ACC112 (cell line): ENCODE results near the gene DPP6.

Experiments
- H2AFZ ChIP-seq: fragments of 200-600 bp; sonication (generic); one replicate; pipeline ENCODE4 v1.6.0; 2017; ENCODE audit warnings: antibody characterized with exemption, low read length; ENCODE audit not compliant: unreplicated experiment
- H3K27ac ChIP-seq: fragments of 200-600 bp; sonication (generic); 2 replicates; pipeline ENCODE4 v1.5.1; 2014; ENCODE audit warnings: low read depth, mild to moderate bottlenecking, antibody characterized with exemption, low read length, moderate library complexity
- H3K27me3 ChIP-seq: fragments of 200-600 bp; sonication (generic); 2 replicates; pipeline ENCODE4 v1.6.1; 2014; ENCODE audit warnings: mild to moderate bottlenecking, antibody characterized with exemption, low read length, moderate library complexity, mixed read lengths; ENCODE audit not compliant: insufficient read depth
- H3K36me3 ChIP-seq: fragments of 200-600 bp; sonication (generic); 2 replicates; pipeline ENCODE4 v1.6.1; 2016; ENCODE audit warnings: mild to moderate bottlenecking, antibody characterized with exemption, low read length, moderate library complexity, mixed read lengths; ENCODE audit not compliant: insufficient read depth
- H3K4me1 ChIP-seq: fragments of 200-600 bp; sonication (generic); one replicate; pipeline ENCODE4 v1.6.1; 2016; ENCODE audit warnings: low read length, mixed read lengths; ENCODE audit not compliant: insufficient read depth, unreplicated experiment, control insufficient read depth
- H3K4me3 ChIP-seq: fragments of 200-600 bp; sonication (generic); 2 replicates; pipeline ENCODE4 v1.5.1; 2014; ENCODE audit warnings: mild to moderate bottlenecking, low read depth, low read length
- H3K79me2 ChIP-seq: fragments of 200-600 bp; sonication (generic); one replicate; pipeline ENCODE4 v1.6.0; 2016; ENCODE audit warnings: low read length; ENCODE audit not compliant: control insufficient read depth, unreplicated experiment, insufficient read depth

Gene DPP6

DNA sequence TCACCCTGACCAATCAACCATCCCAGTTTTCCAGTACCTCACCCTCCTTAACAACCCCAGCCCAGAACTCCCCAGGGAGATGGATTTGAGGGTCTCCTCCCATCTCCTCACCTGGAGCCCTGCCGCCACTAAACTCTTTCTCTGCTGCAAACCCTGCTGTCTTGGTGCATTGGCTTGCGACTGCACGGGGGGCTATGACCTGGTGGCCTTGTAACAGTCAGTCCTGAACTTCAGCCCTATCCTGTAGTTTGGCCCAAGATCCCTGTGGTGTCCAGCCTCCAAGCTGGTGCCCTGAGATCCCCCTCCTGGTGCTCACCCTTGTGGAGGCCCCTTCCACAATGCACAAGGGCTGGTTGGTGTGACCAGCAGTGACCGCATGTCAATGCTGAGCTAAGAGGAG, 858.8 kb downstream of the DPP6 start:
- no peak overlapping the region for H3K27ac ChIP-seq
- no peaks in the 10 kb centered on the region for H3K79me2 ChIP-seq
- no peak overlapping the region for H2AFZ ChIP-seq
- peaks cover 24% of the 10 kb centered on the region for H3K27me3 ChIP-seq
- H3K4me3 ChIP-seq, result no peak overlapping the region
- no peaks in the 10 kb centered on the region for H3K36me3 ChIP-seq
- H3K4me1 ChIP-seq, result no peaks in the 10 kb centered on the region

DNA sequence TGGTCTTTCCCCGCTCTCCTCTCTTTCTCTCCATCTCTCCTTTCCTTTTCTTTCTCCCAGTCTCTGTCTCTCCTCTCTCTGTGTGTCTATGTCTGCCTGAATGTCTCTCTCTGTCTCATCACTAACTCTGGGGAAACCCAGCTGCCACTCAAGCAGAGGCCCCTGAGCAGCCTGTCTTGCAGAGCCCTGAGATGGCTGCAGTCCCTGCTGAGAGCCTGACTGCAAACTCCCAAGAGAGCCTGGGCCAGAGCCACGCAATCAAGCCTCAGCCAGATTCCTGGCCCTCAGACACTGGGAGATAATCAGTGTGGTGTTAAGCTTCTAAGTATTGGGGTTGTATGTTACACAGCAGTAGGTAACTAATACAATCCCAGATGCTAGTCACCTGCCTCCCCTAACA, 859.2 kb downstream of the DPP6 start:
- peaks cover 24% of the 10 kb centered on the region for H3K27me3 ChIP-seq
- no peaks in the 10 kb centered on the region for H3K79me2 ChIP-seq
- no peaks in the 10 kb centered on the region for H3K36me3 ChIP-seq
- no peak overlapping the region for H3K27ac ChIP-seq
- no peaks in the 10 kb centered on the region for H3K4me1 ChIP-seq
- no peak overlapping the region for H2AFZ ChIP-seq
- no peak overlapping the region for H3K4me3 ChIP-seq

DNA sequence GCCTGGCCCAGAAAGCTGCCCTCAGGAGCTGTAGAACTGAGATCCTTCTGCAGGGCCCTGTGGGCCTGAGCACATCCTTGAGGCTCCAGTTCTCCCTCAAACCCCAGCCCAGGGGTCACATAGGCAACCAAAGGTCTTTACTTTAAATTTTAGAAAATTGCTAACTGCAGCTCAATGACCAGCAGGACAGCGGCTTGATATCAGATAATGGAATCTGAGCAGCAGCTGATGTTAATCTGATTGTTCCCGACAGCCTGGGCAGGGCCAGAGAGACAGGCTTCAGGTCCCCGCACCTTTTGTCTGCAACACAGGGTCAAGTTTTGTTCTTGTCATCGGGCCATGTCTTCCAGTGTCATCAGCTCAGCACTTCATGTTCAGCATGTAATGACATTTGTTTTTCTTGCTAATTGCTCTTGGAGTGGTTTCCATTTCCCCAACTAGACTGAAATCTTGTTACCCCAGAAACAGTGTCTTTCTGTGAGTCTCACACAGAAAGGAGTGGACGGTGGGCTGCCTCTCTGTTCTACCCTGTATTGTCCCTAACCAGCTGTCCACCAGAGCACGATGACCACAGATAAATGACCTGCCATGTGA, 859.8 kb downstream of the DPP6 start:
- Histone ChIP-seq H3K79me2 (no peaks in the 10 kb centered on the region), H3K4me3 (no peak overlapping the region), H2AFZ (no peak overlapping the region), H3K27me3 (peaks cover 28% of the 10 kb centered on the region), H3K27ac (no peak overlapping the region), H3K4me1 (no peaks in the 10 kb centered on the region), H3K36me3 (no peaks in the 10 kb centered on the region)

- Histone ChIP-seq H3K4me3 (no peak overlapping the region), H3K79me2 (no peaks in the 10 kb centered on the region), H3K4me1 (no peaks in the 10 kb centered on the region), H3K27me3 (peaks cover 38% of the 10 kb centered on the region), H3K36me3 (no peaks in the 10 kb centered on the region), H3K27ac (no peak overlapping the region), H2AFZ (no peak overlapping the region)
Observed at GRCh38 chr7:154912871-154913637, 860.9 kb downstream of the DPP6 start.

DNA sequence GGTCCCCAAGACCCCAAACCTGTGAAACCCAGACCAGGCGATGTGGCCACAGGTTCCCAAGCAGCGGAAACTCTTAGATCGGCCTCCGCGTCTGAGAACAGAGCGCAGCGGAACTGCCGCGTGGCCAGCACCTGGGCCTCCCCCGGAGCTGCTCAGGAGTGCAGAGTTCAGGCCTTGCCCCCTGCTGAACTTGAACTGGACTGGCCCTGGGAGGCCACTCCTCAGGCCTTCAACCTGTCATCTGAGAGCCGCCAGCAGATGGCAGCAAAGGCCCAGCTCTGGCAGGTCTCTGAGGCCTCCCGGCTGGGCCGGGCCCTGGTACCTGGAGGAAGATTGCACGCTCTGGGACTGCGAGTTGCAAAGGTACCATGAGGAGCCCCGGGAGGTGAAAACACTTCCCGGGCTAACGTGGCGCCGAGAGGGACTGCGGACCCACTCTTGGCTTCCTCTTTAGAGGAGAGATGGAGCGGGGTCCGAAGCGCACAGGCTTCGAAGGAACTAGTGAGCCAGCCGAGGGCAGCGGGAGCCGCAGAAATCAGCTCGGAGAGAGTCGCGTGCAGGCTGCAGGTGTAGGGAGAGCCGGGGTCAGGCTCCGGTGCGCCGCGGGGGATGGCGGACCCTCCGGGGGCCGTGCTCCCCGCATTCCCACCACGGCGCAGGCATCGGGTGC, 861.6 kb downstream of the DPP6 start:
- H3K27ac ChIP-seq, result no peak overlapping the region
- H3K4me3 ChIP-seq, result peak overlapping the region; percentile 71
- H3K36me3 ChIP-seq, result no peaks in the 10 kb centered on the region
- H3K4me1 ChIP-seq, result no peaks in the 10 kb centered on the region
- peak overlapping the region; percentile 53 for H2AFZ ChIP-seq
- peaks cover 45% of the 10 kb centered on the region for H3K27me3 ChIP-seq
- no peaks in the 10 kb centered on the region for H3K79me2 ChIP-seq

GRCh38 chr7:154914308-154914995, 862.3 kb downstream of the DPP6 start:
- Histone ChIP-seq H3K79me2 (no peaks in the 10 kb centered on the region), H3K4me3 (peak overlapping the region; percentile 71), H3K27me3 (peaks cover 50% of the 10 kb centered on the region), H2AFZ (no peak overlapping the region), H3K27ac (no peak overlapping the region), H3K4me1 (no peaks in the 10 kb centered on the region), H3K36me3 (no peaks in the 10 kb centered on the region)

GRCh38 chr7:154914996-154915380, 862.8 kb downstream of the DPP6 start:
- Histone ChIP-seq H3K4me3 (no peak overlapping the region), H3K27me3 (peaks cover 55% of the 10 kb centered on the region), H3K79me2 (no peaks in the 10 kb centered on the region), H3K27ac (no peak overlapping the region), H2AFZ (no peak overlapping the region), H3K36me3 (no peaks in the 10 kb centered on the region), H3K4me1 (no peaks in the 10 kb centered on the region)

GRCh38 chr7:154915600-154915999, 863.4 kb downstream of the DPP6 start:
- no peaks in the 10 kb centered on the region for H3K79me2 ChIP-seq
- H3K27ac ChIP-seq, result no peak overlapping the region
- no peak overlapping the region for H2AFZ ChIP-seq
- no peaks in the 10 kb centered on the region for H3K4me1 ChIP-seq
- H3K36me3 ChIP-seq, result no peaks in the 10 kb centered on the region
- H3K27me3 ChIP-seq, result peaks cover 58% of the 10 kb centered on the region
- H3K4me3 ChIP-seq, result no peak overlapping the region

DNA sequence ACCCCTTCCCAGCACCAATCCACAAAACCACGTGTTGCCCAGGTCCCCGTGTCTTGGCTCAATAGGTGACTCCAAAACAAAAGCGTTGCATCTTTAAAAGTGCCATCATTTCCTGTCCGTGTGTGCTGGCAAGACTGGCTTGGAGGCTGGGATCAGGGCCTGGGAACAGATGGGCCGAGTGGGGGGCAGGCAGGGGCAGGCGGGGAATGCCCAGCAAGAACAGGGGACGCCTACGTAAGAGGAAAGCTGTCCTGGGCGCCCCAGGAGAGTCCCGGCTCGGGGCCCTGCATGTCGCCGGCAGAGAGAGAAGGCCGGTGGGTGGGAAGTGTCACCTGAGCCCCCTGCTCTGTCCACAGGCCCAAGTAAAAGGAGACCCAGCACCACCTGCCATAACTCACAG, 864.2 kb downstream of the DPP6 start:
- Histone ChIP-seq H3K4me1 (no peaks in the 10 kb centered on the region), H3K79me2 (no peaks in the 10 kb centered on the region), H3K27me3 (peaks cover 60% of the 10 kb centered on the region), H3K4me3 (no peak overlapping the region), H2AFZ (no peak overlapping the region), H3K27ac (no peak overlapping the region), H3K36me3 (no peaks in the 10 kb centered on the region)

- H3K79me2 ChIP-seq, result no peaks in the 10 kb centered on the region
- H2AFZ ChIP-seq, result no peak overlapping the region
- H3K36me3 ChIP-seq, result no peaks in the 10 kb centered on the region
- H3K27ac ChIP-seq, result no peak overlapping the region
- peaks cover 61% of the 10 kb centered on the region for H3K27me3 ChIP-seq
- no peak overlapping the region for H3K4me3 ChIP-seq
- no peaks in the 10 kb centered on the region for H3K4me1 ChIP-seq
Observed at GRCh38 chr7:154916856-154917807, 864.9 kb downstream of the DPP6 start.
